GM19397 (cell line): ENCODE results near the gene AVPI1.
A peak's percentile ranks its signal among the peaks of the same experiment; 100 is the strongest.

Source experiments
- ATAC-seq: cut with Tn5 transposase; IDR thresholded peaks from one replicate; pipeline ENCODE4 v1.9.1; 2021; ENCODE audit warnings: mild to moderate bottlenecking, moderate library complexity; ENCODE audit not compliant: unreplicated experiment

The AVPI1 gene

GRCh38 chr10:97686962-97687784, at the start of gene AVPI1:
TSS of gene AVPI1 (minus strand) at chr10:97687241. CDS start at chr10:97679905, 7,336 bp downstream.
- peak; percentile 91 for ATAC-seq

- ATAC-seq: peak; percentile 19
Measured at GRCh38 chr10:97736403-97736901, 49.4 kb upstream of the AVPI1 start.

- no peak for ATAC-seq
Measured at GRCh38 chr10:97734021-97734420, 47.0 kb upstream of the AVPI1 start.

- no peak for ATAC-seq
Measured at GRCh38 chr10:97733256-97733655, 46.2 kb upstream of the AVPI1 start.

- no peak for ATAC-seq
Measured at GRCh38 chr10:97732052-97732359, 45.0 kb upstream of the AVPI1 start.

GRCh38 chr10:97731346-97732051, 44.5 kb upstream of the AVPI1 start:
- no peak for ATAC-seq

- ATAC-seq: no peak
Measured at GRCh38 chr10:97729014-97729413, 42.0 kb upstream of the AVPI1 start.

GRCh38 chr10:97726636-97727178, 39.7 kb upstream of the AVPI1 start:
- ATAC-seq: no peak

- no peak for ATAC-seq
Measured at GRCh38 chr10:97724341-97724941, 37.4 kb upstream of the AVPI1 start.

- no peak for ATAC-seq
Measured at GRCh38 chr10:97723001-97723400, 36.0 kb upstream of the AVPI1 start.

GRCh38 chr10:97721871-97722780, 35.1 kb upstream of the AVPI1 start:
- ATAC-seq: no peak

- no peak for ATAC-seq
Measured at GRCh38 chr10:97719602-97720001, 32.6 kb upstream of the AVPI1 start.

- ATAC-seq: no peak
Measured at GRCh38 chr10:97718659-97719142, 31.7 kb upstream of the AVPI1 start.

- ATAC-seq: no peak
Measured at GRCh38 chr10:97718178-97718577, 31.1 kb upstream of the AVPI1 start.

GRCh38 chr10:97717627-97718026, 30.6 kb upstream of the AVPI1 start:
- no peak for ATAC-seq

GRCh38 chr10:97715259-97715874, 28.3 kb upstream of the AVPI1 start:
- ATAC-seq: no peak

GRCh38 chr10:97714401-97715258, 27.6 kb upstream of the AVPI1 start:
- ATAC-seq: no peak

- no peak for ATAC-seq
Measured at GRCh38 chr10:97713826-97714400, 26.9 kb upstream of the AVPI1 start.
